HCT116 (cell line): ENCODE results near the gene CDCP1. TPM values are rescaled to one million over a fixed set of nuclear protein-coding genes. Genes with fewer than 3 reads are reported as not detected.

ENCODE experiments used
- ATAC-seq: fragments of 200-7000 bp; cut with Tn5 transposase; 2 replicates; pipeline ENCODE4 v1.9.1; 2020; ENCODE audit warnings: mild to moderate bottlenecking, moderate library complexity
- BruUV-seq: library from RNA; stranded (reverse); fragments of 400-500 nt; replicated peaks from 2 replicates; lab custom pipeline; 2021; lab: Mats Ljungman, UMichigan
- CTCF ChIA-PET: fragments of 300-600 bp; sonication (Branson Sonifier 250); formaldehyde crosslinking; loops from one replicate; lab custom pipeline; 2021; ENCODE audit warnings: antibody characterized with exemption; lab: Charles Lee
- POLR2A ChIA-PET: fragments of 300-600, 350-600 bp; sonication (Branson Sonifier 250); formaldehyde crosslinking; loops from one replicate; lab custom pipeline; 2021; ENCODE audit warnings: antibody characterized with exemption; lab: Charles Lee
- RAD21 ChIA-PET, 2 experiments: fragments of 300-600 bp; sonication (Branson Sonifier 250); formaldehyde crosslinking; loops; one replicate each; lab custom pipeline; 2023; ENCODE audit warnings: low total read pairs in 2 of 2; ENCODE audit not compliant: uncharacterized antibody in 2 of 2, unreplicated experiment in 2 of 2, low non-redundant PET in 1 of 2; lab: Charles Lee
- DNase-seq: peaks from one replicate; pipeline ENCODE4 v3.0.0-alpha.2; 2010; ENCODE audit warnings: low read depth, low spot score
- H2AFZ ChIP-seq: fragments of 200-600 bp; shearing (Covaris generic), sonication (generic); 2 replicates; pipeline ENCODE4 v1.6.1; 2017; ENCODE audit warnings: low read depth, mixed run types, mixed read lengths, antibody characterized with exemption, low read length; ENCODE audit not compliant: poor library complexity, severe bottlenecking
- H3K27ac ChIP-seq: 2 replicates; pipeline ENCODE4 v1.5.1; 2012; ENCODE audit warnings: low read depth, low read length
- H3K27me3 ChIP-seq: fragments of 200-600 bp; sonication (generic); 2 replicates; pipeline ENCODE4 v1.6.1; 2016; ENCODE audit warnings: mixed run types, low read length, mixed read lengths; ENCODE audit not compliant: insufficient read depth
- H3K36me3 ChIP-seq, 2 experiments: fragments of 200-500 bp in 1 of 2; fragments of 200-600 bp in 1 of 2; sonication (Bioruptor generic) in 1 of 2; sonication (generic) in 1 of 2; 2 replicates each; pipeline versions ENCODE4 v1.5.1 to v1.6.1; 2014 to 2016; ENCODE audit warnings: low read length in 2 of 2, inconsistent platforms in 1 of 2, mixed read lengths in 1 of 2, mixed run types in 1 of 2; ENCODE audit not compliant: insufficient read depth in 2 of 2, control insufficient read depth in 1 of 2
- H3K4me1 ChIP-seq, 2 experiments: fragments of 200-600 bp in 1 of 2; sonication (generic) in 1 of 2; 2 replicates each; pipeline versions ENCODE4 v1.5.1 to v1.6.1; 2012 to 2017; ENCODE audit warnings: low read length in 2 of 2, inconsistent platforms in 1 of 2, mild to moderate bottlenecking in 1 of 2, mixed read lengths in 1 of 2, mixed run types in 1 of 2, moderate library complexity in 1 of 2; ENCODE audit not compliant: insufficient read depth in 2 of 2, control insufficient read depth in 1 of 2
- H3K4me2 ChIP-seq: fragments of 200-600 bp; sonication (generic); 2 replicates; pipeline ENCODE4 v1.6.1; 2017; ENCODE audit warnings: mixed run types, low read length, mixed read lengths
- H3K4me3 ChIP-seq, 2 experiments: fragments of 200-600 bp in 1 of 2; sonication (generic) in 1 of 2; replicated peaks in 1 of 2; 2 replicates each; pipeline ENCODE4 v1.5.1; 2011 to 2016; ENCODE audit warnings: low read length in 2 of 2, control low read depth in 1 of 2, low read depth in 1 of 2, mild to moderate bottlenecking in 1 of 2, mixed read lengths in 1 of 2, mixed run types in 1 of 2
- H3K79me2 ChIP-seq: fragments of 200-600 bp; sonication (generic); 2 replicates; pipeline ENCODE4 v1.6.1; 2017; ENCODE audit warnings: mild to moderate bottlenecking, mixed run types, low read length, moderate library complexity, mixed read lengths; ENCODE audit not compliant: insufficient read depth
- H3K9ac ChIP-seq: fragments of 200-600 bp; sonication (generic); 2 replicates; pipeline ENCODE4 v1.6.1; 2016; ENCODE audit warnings: low read length, mixed read lengths
- H3K9me2 ChIP-seq: fragments of 200-600 bp; sonication (generic), shearing (Covaris generic); 2 replicates; pipeline ENCODE4 v1.6.1; 2017; ENCODE audit warnings: mixed run types, mild to moderate bottlenecking, moderate library complexity; ENCODE audit not compliant: insufficient read depth
- H3K9me3 ChIP-seq, 2 experiments: fragments of 200-500 bp in 1 of 2; fragments of 200-600 bp in 1 of 2; sonication (Bioruptor generic) in 1 of 2; sonication (generic) in 1 of 2; 2 replicates each; pipeline ENCODE4 v1.6.1; 2014 to 2017; ENCODE audit warnings: low read length in 2 of 2, mixed read lengths in 2 of 2, inconsistent platforms in 1 of 2, low read depth in 1 of 2, mild to moderate bottlenecking in 1 of 2, mixed run types in 1 of 2, moderate library complexity in 1 of 2; ENCODE audit not compliant: control insufficient read depth in 1 of 2, insufficient read depth in 1 of 2
- H4K20me1 ChIP-seq: fragments of 200-600 bp; sonication (generic), shearing (Covaris generic); 2 replicates; pipeline ENCODE4 v1.6.1; 2017; ENCODE audit warnings: mixed run types, mild to moderate bottlenecking, moderate library complexity; ENCODE audit not compliant: insufficient read depth
- CBX3 ChIP-seq: IDR thresholded peaks from 2 replicates; pipeline ENCODE4 v1.6.1; 2012; ENCODE audit warnings: low read depth
- FOSL1 ChIP-seq: IDR thresholded peaks from 2 replicates; pipeline ENCODE4 v1.6.1; 2012; ENCODE audit warnings: low read depth
- JUND ChIP-seq: IDR thresholded peaks from 2 replicates; pipeline ENCODE4 v1.6.1; 2012
- POLR2A ChIP-seq: IDR thresholded peaks from 2 replicates; pipeline ENCODE4 v1.7.0; 2011; ENCODE audit warnings: borderline replicate concordance; ENCODE audit not compliant: insufficient read depth, insufficient read length; ENCODE audit errors: extremely low read depth
- POLR2AphosphoS5 ChIP-seq: IDR thresholded peaks from 2 replicates; pipeline ENCODE4 v1.6.1; 2011; ENCODE audit warnings: mild to moderate bottlenecking, low read depth, low read length, moderate library complexity
- RAD21 ChIP-seq: IDR thresholded peaks from 2 replicates; pipeline ENCODE4 v1.6.1; 2012; ENCODE audit warnings: low read depth, mild to moderate bottlenecking
- SP1 ChIP-seq: IDR thresholded peaks from 2 replicates; pipeline ENCODE4 v1.6.1; 2012; ENCODE audit warnings: low read depth
- SRF ChIP-seq: IDR thresholded peaks from 2 replicates; pipeline ENCODE4 v1.6.1; 2012; ENCODE audit warnings: low read depth
- TCF7L2 ChIP-seq: IDR thresholded peaks from 2 replicates; pipeline ENCODE4 v1.7.0; 2011; ENCODE audit warnings: borderline replicate concordance, inconsistent platforms; ENCODE audit not compliant: insufficient read depth, insufficient read length; ENCODE audit errors: extremely low read depth
- YY1 ChIP-seq: IDR thresholded peaks from 2 replicates; pipeline ENCODE4 v1.6.1; 2011; ENCODE audit warnings: low read length, low read depth, moderate library complexity, mild to moderate bottlenecking; ENCODE audit not compliant: insufficient replicate concordance; ENCODE audit errors: extremely low read depth
- ZFX ChIP-seq: fragments of 450-650 bp; IDR thresholded peaks from 2 replicates; pipeline ENCODE4 v1.6.1; 2017
- ZNF274 ChIP-seq: fragments of 200-500 bp; sonication (Bioruptor generic); IDR thresholded peaks from 2 replicates; pipeline ENCODE4 v1.6.1; 2014; ENCODE audit warnings: mild to moderate bottlenecking, low read depth, low read length, inconsistent platforms
- intact Hi-C: fragments of 100-400 bp; cut with micrococcal nuclease; formaldehyde crosslinking; loops from 2 replicates; pipeline ENCODE4 v1.10.0; 2022
- total RNA-seq: library from RNA; stranded (reverse); gene quantifications from one replicate; pipeline ENCODE4 v1.2.1, GENCODE V29; 2021; ENCODE audit not compliant: unreplicated experiment
- TF ChIP-seq, protein P1 (sequence below): IDR thresholded peaks from 2 replicates; pipeline ENCODE4 v1.6.1; 2012; ENCODE audit warnings: low read depth
- TF ChIP-seq, protein P2 (sequence below): IDR thresholded peaks from 2 replicates; pipeline ENCODE4 v1.6.1; 2011; ENCODE audit warnings: mild to moderate bottlenecking, low read length, moderate library complexity; ENCODE audit not compliant: insufficient replicate concordance; ENCODE audit errors: extremely low read depth
- TF ChIP-seq, protein P3 (sequence below): IDR thresholded peaks from 2 replicates; pipeline ENCODE4 v1.6.1; 2012
- TF ChIP-seq, protein P4 (sequence below), 3 experiments: fragments of 200-600 bp in 1 of 3; sonication (generic) in 1 of 3; IDR thresholded peaks in 2 of 3; conservative IDR thresholded peaks in 1 of 3; 2 replicates each; pipeline ENCODE4 v1.5.1; 2012 to 2017; ENCODE audit warnings: low read depth in 2 of 3, low read length in 2 of 3, antibody characterized with exemption in 1 of 3, borderline replicate concordance in 1 of 3, control low read depth in 1 of 3, mild to moderate bottlenecking in 1 of 3, mixed read lengths in 1 of 3, mixed run types in 1 of 3, moderate library complexity in 1 of 3; ENCODE audit not compliant: insufficient read depth in 1 of 3

The CDCP1 gene
- total RNA-seq, 1 experiment from 2014 or later, result 196 TPM

DNA sequence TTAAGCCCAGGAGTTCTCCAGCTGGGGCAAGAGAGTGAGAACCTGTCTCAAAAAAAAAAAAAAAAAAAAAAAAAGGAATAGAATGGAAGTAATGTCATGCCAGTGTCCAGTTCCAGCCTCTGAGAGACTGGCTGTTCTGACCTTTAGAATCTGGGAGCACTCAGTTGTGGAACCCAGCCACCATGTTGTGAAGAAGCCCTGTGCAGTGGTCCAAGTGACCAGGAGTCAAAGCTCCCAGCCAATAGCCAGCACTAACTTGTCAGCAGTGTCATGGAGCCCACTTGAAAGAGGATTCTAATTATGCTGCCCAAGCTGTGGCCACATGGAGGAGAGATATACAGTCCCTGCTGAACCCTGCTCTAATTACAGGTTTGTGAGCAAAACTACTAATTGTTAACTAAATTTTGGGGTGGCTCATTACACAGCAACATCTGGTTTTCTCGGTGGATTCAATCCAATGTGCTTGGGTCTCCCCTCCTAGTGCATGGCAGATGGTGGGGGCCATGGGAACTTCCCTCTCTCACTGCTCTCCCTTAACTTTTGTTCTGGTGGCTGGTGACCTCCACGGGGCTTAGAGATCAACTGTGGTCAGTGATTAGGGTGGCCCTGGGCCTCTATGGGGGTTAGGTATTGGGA, 64.6 kb downstream of the CDCP1 start:
- Histone ChIP-seq H3K79me2 (peaks cover 7% of the 10 kb centered on the region; the same call in 1 of the 2 replicates), H2AFZ (no peak overlapping the region), H3K9me3 (no peaks in the 10 kb centered on the region), H4K20me1 (no peaks in the 10 kb centered on the region), H3K4me3 (no peak overlapping the region), H3K9me2 (no peaks in the 10 kb centered on the region), H3K4me2 (no peak overlapping the region), H3K27ac (no peak overlapping the region), H3K27me3 (no peaks in the 10 kb centered on the region), H3K36me3 (peaks cover 23 to 39% of the 10 kb centered on the region in 2 experiments), H3K4me1 (peaks cover 0 to 10% of the 10 kb centered on the region in 2 experiments; a peak in 3 of 4 replicates), H3K9ac (no peak overlapping the region)
- no TSS peak for BruUV-seq
- ATAC-seq, result no peak
- DNase-seq, result no peak
- intact Hi-C loops, result no loop called here
- ChIA-PET CTCF (interaction anchor here (0.9 kb wide), 1 partner anchor 129 kb away, joined by 3 read pairs; no protein-coding TSS in a partner anchor), POLR2A (no interaction called here), RAD21 (interaction anchor here in 1 of 2 experiments (0.7 kb wide), 1 partner anchor 87 kb away, joined by 4 read pairs; no protein-coding TSS in a partner anchor)
- TF ChIP-seq, protein P1, sequence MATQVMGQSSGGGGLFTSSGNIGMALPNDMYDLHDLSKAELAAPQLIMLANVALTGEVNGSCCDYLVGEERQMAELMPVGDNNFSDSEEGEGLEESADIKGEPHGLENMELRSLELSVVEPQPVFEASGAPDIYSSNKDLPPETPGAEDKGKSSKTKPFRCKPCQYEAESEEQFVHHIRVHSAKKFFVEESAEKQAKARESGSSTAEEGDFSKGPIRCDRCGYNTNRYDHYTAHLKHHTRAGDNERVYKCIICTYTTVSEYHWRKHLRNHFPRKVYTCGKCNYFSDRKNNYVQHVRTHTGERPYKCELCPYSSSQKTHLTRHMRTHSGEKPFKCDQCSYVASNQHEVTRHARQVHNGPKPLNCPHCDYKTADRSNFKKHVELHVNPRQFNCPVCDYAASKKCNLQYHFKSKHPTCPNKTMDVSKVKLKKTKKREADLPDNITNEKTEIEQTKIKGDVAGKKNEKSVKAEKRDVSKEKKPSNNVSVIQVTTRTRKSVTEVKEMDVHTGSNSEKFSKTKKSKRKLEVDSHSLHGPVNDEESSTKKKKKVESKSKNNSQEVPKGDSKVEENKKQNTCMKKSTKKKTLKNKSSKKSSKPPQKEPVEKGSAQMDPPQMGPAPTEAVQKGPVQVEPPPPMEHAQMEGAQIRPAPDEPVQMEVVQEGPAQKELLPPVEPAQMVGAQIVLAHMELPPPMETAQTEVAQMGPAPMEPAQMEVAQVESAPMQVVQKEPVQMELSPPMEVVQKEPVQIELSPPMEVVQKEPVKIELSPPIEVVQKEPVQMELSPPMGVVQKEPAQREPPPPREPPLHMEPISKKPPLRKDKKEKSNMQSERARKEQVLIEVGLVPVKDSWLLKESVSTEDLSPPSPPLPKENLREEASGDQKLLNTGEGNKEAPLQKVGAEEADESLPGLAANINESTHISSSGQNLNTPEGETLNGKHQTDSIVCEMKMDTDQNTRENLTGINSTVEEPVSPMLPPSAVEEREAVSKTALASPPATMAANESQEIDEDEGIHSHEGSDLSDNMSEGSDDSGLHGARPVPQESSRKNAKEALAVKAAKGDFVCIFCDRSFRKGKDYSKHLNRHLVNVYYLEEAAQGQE, result no peak
- TF ChIP-seq, protein P2, sequence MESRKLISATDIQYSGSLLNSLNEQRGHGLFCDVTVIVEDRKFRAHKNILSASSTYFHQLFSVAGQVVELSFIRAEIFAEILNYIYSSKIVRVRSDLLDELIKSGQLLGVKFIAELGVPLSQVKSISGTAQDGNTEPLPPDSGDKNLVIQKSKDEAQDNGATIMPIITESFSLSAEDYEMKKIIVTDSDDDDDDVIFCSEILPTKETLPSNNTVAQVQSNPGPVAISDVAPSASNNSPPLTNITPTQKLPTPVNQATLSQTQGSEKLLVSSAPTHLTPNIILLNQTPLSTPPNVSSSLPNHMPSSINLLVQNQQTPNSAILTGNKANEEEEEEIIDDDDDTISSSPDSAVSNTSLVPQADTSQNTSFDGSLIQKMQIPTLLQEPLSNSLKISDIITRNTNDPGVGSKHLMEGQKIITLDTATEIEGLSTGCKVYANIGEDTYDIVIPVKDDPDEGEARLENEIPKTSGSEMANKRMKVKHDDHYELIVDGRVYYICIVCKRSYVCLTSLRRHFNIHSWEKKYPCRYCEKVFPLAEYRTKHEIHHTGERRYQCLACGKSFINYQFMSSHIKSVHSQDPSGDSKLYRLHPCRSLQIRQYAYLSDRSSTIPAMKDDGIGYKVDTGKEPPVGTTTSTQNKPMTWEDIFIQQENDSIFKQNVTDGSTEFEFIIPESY, result no peak
- no peak for TF ChIP-seq ZNF274
- peak; percentile 74 for TF ChIP-seq POLR2AphosphoS5
- no peak for TF ChIP-seq RAD21
- TF ChIP-seq SRF, result no peak
- no peak for TF ChIP-seq CBX3
- TF ChIP-seq YY1, result no peak
- TF ChIP-seq, protein P3, sequence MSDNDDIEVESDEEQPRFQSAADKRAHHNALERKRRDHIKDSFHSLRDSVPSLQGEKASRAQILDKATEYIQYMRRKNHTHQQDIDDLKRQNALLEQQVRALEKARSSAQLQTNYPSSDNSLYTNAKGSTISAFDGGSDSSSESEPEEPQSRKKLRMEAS, result peak; percentile 32; the same call in 1 of the 2 replicates
- TF ChIP-seq SP1, result no peak
- TF ChIP-seq JUND, result no peak; the same call in 1 of the 2 replicates
- no peak for TF ChIP-seq ZFX
- no peak for TF ChIP-seq FOSL1
- TF ChIP-seq POLR2A, result no peak
- TF ChIP-seq, protein P4, sequence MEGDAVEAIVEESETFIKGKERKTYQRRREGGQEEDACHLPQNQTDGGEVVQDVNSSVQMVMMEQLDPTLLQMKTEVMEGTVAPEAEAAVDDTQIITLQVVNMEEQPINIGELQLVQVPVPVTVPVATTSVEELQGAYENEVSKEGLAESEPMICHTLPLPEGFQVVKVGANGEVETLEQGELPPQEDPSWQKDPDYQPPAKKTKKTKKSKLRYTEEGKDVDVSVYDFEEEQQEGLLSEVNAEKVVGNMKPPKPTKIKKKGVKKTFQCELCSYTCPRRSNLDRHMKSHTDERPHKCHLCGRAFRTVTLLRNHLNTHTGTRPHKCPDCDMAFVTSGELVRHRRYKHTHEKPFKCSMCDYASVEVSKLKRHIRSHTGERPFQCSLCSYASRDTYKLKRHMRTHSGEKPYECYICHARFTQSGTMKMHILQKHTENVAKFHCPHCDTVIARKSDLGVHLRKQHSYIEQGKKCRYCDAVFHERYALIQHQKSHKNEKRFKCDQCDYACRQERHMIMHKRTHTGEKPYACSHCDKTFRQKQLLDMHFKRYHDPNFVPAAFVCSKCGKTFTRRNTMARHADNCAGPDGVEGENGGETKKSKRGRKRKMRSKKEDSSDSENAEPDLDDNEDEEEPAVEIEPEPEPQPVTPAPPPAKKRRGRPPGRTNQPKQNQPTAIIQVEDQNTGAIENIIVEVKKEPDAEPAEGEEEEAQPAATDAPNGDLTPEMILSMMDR (IDR thresholded peaks at IDR 0.05 in 2 of 3, conservative IDR thresholded peaks at IDR 0.05 in 1 of 3; ENCODE audit: borderline replicate concordance in 1 of 3, insufficient read depth in 1 of 3, low read depth in 2 of 3, low read length in 2 of 3), result no peak
- TF ChIP-seq TCF7L2, result no peak
